CD4-positive, alpha-beta T cell treated with Interleukin-2 at 100 ng/mL for 4 hours (primary cell): ENCODE results near the gene PDP2.
A peak's percentile ranks its signal among the peaks of the same experiment; 100 is the strongest.
"Not testable (repeated sequence)": the region's sequence is repeated elsewhere in the genome, so short reads cannot be mapped to it uniquely, and the experiment has no call there.

ENCODE experiments used
- DNase-seq: peaks from one replicate; pipeline ENCODE4 v3.0.0-alpha.2; 2020; ENCODE audit warnings: low spot score

Gene PDP2

DNA sequence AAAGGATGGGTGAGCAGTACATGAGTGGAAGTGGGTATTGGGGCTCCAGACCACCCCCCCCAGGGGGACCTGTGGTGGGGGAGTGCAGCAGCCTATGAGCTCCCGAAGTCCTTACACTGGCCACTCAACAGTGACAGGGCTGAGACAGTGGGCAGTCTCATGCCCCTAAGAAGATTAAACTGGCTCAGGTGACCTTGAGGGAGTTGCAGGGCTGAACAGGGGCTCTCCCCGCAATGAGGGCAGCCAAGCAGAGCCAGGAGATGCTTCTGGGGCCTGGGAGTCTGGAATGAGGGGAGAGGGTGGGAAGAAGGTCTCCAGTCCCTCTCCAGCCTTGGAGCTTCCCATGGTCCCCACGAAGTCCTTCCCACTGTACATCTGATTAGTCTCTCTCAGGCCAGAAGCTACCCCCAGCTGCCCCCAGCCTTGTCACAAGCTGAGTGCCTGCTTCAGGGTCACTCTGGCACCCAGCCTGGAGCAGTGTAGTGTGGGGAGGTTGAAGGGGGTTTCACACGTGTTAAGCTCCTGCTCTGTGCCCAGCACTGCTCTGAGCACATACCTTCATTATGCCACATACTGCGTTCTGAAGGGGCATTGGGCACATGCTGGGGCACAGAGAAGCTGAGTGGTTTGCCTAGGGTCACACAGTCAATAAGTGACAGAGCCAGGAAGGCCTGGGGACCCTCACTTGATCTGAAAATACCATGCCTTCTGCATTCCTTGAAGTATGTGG, 39.4 kb downstream of the PDP2 start:
- no peak for DNase-seq

DNA sequence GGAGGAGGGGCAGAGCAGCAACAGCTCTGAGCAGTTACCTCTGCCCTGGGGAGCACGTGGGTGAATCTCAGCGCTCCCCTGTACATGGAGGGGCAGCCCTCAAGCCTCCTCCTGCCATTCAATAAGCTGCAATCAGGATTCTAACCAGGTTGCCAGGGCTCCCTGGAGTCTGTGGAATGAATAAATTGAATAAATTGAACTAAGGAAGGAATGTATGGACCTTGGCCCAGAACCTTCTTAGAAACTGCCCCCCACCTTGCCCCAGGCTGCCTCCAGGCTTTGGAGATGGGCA, 39.9 kb downstream of the PDP2 start:
- DNase-seq: no peak

DNA sequence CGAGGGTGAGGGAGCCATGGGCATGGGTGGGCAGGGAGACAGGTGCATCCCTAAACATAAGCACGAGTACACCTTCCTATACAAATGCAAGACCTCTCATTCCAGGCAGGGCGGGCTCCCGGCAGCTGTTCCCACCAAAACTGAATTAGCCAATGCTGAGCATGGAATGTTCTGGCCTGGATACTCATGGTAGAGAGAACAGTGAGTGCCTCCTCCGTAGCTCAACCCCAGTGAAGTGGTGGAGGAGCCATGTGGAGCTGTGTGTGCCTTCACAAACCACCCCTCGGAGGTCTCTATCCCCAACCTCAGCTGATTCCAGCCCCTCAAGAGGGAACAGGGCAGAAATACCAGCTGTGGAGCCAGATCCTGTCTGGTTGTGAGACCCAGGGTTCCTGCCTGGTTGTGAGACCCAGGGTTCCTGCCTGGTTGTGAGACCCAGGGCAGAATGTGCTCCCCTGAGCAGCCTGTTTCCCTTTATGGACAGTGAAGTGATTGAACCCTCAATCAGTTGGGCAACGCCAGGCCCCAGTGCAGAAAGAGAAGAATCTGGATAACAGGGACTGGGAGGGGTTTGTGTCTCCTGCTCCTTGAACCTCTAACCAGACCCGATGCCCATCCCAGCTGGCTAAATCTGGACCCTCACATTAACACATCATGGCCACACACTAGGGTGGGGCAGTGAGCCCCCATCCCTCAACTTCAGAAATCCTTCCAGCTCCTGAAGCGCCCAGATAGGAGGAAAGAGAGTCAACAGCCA, 40.8 kb downstream of the PDP2 start:
- no peak for DNase-seq

DNA sequence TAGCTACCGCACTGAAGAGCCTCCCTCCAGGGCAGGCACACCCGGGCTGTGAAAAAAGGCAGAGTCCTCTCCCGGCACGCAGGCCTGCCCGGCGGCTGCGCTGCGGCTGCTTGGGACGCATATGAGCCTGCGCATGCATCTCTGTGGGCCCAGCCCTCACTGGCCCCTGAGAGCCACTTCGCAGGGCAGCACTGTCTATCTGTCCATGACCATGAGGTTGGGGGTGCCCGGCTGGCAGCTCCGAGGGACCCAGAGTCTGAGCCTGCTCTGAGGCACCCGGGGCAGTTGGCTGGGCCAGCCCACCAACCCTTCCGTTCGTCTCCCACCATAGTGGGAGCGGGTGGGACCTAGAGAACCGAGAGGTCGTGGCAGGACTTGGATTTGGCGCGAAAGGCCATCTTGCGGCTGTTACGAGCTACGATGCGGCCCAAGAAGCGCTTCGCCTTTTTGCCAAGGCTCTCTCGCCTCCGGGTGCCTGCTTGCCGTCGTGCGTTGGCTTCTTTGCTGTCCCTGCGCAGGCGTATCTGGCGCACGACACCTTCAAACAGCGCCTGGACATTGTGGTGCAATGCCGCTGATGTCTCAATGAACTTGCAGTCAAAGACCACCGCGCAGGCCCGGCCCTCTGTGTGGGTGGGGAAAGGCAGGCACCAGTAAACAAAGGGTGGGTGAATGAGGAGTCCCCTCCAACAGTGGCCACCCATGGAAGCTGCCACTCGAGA, 41.6 kb downstream of the PDP2 start:
- no peak for DNase-seq

- DNase-seq: no peak
Observed at GRCh38 chr16:66923247-66923731, 43.0 kb downstream of the PDP2 start.

GRCh38 chr16:66923866-66924265, 43.6 kb downstream of the PDP2 start:
- no peak for DNase-seq

GRCh38 chr16:66924527-66925321, 44.4 kb downstream of the PDP2 start:
- DNase-seq: no peak

- DNase-seq: no peak
Observed at GRCh38 chr16:66925322-66925840, 45.1 kb downstream of the PDP2 start, which contains the start of gene RRAD. Gene RRAD (minus strand): TSS chr16:66925535. CDS start chr16:66925179, 356 bp downstream.

- DNase-seq: no peak
Observed at GRCh38 chr16:66926171-66926947, 46.0 kb downstream of the PDP2 start.

DNA sequence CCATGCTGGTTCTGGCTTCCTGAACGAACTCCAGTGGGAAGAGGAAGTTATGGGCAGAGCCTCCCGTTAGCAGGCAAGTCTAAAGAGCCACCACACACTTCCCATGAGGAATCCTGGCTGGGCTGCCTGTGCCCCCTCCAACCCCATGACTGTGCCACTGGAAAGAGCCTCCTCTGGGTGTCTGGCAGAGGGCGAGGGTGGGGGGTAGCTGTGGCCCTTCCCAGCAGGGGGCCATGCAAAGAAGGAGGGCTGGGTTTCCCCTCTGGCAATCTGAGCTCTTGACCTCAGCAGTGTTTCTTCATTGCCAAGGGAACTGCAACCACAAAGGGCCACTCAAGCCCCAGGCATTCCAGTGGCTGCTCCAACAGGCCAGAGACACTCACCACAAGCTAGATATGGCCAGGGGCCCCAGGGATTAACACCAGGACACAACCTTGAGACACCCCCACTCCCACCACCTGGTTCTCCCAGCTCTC, 46.7 kb downstream of the PDP2 start:
- no peak for DNase-seq

DNA sequence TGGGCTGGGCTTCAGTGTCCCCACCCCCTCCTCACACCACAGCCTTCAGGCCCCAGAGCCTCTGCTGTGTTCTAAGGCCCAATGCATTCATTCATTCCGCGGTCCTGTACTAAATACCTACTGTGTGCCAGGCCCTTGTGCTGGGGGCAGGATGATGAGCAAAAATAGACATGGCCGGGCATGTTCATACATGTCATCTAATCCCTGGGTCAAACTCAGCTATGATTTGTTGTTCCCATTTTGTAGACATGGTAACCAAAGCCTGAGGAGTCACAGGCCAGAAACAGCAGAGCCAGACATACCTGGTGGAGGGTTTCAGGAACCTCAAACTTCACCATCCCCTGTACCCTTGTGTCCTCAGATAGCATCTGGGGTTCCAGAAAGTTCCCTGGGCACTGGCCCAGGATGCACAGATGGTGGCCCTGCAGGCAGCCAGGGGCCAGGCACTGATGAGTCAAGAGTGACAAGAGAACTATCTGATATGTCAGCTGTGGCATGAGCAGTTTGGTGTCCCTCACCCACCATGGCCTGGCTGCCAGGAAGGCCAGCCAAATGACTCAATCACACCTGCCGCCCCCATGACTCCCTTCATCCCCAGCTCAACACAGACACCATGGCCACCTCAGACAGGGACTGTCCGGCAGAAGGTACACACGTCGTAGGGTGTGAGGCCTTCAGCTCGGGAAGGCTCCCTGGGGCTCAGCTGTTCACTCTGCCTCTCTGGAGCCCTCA, 47.8 kb downstream of the PDP2 start:
- no peak for DNase-seq

- no peak for DNase-seq
Observed at GRCh38 chr16:66928702-66929388, 48.5 kb downstream of the PDP2 start.

DNA sequence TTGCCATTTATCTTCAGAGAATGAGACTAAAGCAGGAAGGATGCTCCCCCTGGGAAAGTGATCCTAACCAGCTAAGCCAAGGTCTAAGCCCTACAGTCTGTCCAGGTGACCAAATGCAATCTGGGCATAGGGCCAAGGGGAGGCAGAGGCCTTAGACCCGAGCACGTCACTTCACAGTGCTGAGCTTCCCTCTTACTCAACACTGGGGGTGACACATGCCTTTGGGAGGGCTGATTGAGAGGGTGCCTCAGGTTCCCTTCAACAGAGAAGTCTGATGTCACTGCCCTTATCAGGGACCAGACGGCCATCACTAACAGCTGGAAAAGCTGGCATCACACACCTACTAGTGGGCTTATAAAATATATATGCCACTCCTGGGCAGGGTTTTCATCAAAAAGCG, 49.9 kb downstream of the PDP2 start:
- DNase-seq: no peak

DNA sequence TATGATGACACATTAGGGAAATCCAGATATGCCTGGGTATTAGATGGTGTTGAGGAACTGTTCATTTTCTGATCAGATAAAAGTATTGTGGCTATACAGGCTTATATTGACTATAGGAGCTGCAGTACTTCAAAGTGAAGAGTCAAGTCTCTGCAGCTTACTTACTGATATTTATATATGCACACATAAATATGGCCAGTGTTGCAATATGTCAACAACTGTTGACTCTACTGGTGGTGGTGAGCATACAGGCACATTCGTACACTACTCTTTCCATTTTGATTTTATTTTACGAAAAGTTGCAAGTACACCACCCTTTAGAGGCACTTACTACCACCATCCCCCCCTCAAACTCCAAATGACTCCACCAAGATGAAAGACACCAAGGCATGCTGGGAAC, 51.4 kb downstream of the PDP2 start:
- no peak for DNase-seq

DNA sequence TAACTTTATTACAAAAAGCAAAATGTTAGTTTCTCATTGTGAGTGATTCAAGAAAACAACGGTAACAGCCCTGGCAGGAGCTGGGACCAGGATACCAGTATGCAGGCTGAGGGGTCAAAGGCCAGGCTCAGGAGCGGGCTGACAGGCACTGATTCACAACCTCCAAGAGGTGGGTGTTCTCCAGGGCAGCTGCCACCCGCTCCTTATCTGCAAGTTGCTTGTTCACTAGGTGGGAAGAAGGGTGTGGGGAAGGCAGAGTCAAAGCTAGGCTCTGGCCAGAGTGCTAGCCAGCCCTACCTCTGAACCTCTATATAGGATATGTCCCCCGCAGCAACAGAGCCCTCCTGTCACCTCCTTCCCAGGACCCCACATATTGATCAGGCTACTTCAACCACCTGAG, 51.8 kb downstream of the PDP2 start:
- no peak for DNase-seq

- DNase-seq: peak; percentile 51
Observed at GRCh38 chr16:66933776-66934137, 53.4 kb downstream of the PDP2 start.

- peak; percentile 86 for DNase-seq
Observed at GRCh38 chr16:66934138-66934838, 54.0 kb downstream of the PDP2 start, which contains the start of gene CIAO2B. Gene CIAO2B (minus strand): TSS chr16:66934402. CDS start chr16:66934364, 38 bp downstream.

- not testable (repeated sequence) for DNase-seq
Observed at GRCh38 chr16:66934839-66935313, 54.6 kb downstream of the PDP2 start.
